C1 segment of cervical spinal cord (tissue), 14 donors: ENCODE results near the gene ERMARD.

Experiments used
- DNase-seq, 14 donors: peaks; one replicate each; lab custom pipeline; 2025; lab: John Stamatoyannopoulos, UW

Gene ERMARD

DNA sequence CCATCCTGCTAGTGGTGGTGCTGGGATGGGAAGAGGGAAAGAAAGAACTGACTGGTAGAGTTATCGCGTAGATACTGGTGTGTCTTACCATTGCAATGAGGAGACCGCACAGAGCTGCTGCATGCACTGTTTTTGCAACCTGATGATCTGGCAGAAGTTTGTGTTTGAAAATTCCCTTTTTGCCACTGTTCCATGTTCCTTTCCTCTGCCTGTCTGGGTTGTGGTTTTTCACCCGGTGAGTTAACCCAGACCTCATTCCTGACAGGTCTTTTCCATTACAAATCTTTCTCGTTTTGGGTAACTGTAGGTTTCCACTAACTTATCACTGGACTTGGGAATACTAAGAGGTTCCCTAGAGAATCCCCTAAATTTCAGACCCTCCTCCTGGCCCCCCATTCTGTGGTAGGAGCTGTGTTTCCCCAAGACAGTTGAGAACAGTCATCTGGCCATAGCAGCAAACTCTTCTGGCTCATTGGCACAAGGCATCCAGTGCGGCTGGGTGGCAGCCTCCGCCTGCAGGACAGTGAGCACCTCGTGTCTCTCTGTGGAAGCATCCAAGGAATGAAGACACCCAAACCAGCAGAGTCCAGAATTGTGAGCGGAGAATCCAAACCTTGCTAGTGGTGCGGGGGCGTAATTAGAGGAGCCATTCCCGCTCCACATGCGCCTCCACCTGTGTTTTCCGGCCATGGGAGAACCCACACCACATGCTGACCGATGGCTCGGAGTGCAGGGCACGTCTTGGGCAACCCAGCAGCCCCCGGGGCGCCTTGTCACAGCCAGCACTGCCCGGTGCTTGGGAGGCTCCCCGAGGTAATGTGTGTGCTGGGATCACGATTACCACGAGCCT is 32.8 kb downstream of the ERMARD start:
- no peak for DNase-seq

DNA sequence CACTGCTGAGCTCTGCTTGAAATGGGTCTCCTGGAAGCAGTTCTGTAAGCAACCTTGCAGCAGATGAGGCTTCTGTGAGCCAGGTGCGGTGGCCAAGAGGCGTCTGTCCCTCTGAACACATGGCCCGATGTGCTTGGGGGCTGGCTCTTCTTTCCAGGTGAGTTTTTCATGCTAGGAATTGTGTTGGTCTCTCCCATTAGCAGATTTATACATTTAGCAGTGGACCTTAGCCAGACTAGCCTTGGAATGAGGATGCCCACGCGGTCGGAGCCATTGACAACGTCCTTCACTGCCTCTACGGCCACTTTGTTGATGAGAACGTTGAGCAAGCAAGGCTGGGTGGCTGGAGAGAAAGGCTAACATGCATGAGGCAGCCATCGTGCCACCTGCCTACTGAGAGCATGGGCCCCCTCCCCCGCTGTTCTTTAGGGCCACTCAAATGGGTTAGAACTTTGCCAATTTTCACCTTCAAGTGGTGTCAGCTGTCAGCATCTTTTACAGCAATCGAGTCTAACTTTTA is 33.5 kb downstream of the ERMARD start:
- no peak for DNase-seq

DNA sequence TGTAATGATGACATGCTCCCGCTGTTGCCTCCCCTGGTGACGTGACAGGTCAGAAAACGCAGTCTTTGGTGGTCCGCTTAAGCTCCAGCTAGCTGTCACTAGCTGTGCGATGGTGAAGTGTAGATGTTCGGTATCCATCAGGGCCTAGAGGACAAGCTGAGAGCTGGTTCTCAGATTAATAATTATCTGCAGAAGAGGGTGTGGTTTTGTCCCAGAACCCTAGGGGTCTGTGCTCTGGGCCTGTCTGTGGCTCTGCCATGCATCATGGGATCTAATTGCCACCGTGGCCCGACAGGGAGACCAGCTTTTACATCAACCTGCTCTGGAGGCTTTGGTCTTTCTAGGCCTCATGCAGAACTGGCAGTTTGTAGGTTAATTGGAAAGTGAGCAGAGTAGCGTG is 34.1 kb downstream of the ERMARD start:
- DNase-seq = no peak

DNA sequence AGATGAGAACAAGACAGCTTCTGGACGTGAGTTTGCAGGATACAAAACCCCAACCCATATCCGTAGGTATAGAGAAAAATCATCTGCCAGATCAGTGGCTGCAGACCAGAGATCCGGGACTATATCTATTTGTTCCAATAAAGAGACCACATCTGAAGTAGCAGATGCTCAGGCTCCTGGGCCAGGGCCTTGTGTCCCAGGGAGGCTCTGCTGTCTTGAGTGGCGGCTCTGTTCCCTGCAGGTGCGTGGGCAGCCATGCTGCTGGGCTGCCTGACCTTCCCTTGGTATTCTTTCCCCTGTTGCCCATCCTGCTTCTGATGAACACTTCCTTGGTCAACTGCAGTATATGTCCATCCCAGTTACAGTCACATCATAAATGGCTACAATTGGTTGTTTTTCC is 34.9 kb downstream of the ERMARD start:
- DNase-seq = no peak

DNA sequence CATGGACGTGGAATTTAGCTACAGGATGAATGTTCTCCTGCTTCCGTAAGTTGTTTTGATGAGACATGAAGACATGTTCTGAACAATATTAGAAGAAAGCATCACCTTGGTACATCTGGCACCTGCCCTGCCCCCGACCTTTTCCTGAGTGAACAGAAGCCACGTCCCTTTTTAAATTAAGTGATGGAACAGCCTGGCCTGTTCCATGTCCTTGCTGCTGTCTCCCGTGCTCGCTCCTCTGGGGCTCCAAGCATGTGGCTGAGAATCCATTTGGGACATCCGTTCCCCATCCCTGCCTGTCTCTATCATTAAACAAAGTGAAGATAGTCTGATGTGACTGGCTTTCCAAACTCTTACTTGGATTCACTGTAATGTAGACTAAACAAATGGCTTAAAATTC is 36.4 kb downstream of the ERMARD start:
- DNase-seq = no peak

DNA sequence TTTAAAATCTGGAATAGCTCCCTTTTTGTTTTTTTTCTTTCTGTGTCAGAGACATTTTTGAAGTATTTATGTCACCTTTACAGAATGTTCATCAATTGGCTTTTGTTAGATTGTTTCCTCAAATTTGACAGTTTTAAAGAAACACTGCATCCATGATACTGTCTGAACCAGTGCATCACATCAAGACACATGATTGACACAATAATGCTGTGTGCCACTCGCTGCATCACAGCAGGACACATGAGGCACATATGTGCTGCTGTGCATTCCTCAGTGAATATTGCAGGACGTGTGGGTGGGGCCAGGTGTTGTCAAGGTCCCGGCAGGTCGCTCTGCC is 37.4 kb downstream of the ERMARD start:
- no peak for DNase-seq

DNA sequence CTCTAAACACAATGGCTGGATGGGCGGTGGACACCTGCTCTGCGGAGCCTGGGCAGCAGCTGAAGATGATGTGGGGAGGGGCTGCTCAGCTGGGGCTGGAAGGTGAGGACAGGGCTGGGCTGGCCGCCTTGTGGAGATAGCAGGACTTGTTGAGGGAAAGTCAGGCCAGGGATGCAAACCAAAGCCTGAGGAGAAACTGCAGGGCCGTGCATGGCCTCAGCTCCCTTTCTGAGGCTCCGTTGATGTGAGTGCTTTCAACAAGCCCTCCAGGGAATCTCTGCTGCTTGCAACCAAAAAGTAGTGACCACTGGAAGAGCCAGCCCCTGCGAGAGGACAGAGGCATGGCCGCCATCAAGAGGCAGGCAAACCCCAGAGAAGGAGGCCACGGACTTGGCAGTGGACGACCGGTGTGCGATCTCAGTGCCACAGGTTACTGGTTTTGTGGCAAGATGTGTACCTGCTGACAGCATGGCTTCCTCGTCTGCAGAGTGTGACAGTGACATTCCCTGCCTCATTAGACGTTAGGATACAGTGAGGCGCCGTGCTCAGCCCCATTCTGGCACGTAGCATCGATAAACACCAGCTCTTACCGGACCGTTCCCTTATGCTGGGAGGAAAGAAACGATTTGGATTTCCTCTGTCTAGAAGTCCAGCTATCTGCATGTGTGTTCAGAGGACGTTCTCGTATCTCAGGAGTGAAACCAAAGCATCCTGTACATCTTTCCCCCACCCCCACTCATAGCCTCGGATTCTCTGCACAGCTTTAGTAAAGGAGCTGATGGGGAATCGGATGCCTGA is 37.9 kb downstream of the ERMARD start:
- DNase-seq = no peak

DNA sequence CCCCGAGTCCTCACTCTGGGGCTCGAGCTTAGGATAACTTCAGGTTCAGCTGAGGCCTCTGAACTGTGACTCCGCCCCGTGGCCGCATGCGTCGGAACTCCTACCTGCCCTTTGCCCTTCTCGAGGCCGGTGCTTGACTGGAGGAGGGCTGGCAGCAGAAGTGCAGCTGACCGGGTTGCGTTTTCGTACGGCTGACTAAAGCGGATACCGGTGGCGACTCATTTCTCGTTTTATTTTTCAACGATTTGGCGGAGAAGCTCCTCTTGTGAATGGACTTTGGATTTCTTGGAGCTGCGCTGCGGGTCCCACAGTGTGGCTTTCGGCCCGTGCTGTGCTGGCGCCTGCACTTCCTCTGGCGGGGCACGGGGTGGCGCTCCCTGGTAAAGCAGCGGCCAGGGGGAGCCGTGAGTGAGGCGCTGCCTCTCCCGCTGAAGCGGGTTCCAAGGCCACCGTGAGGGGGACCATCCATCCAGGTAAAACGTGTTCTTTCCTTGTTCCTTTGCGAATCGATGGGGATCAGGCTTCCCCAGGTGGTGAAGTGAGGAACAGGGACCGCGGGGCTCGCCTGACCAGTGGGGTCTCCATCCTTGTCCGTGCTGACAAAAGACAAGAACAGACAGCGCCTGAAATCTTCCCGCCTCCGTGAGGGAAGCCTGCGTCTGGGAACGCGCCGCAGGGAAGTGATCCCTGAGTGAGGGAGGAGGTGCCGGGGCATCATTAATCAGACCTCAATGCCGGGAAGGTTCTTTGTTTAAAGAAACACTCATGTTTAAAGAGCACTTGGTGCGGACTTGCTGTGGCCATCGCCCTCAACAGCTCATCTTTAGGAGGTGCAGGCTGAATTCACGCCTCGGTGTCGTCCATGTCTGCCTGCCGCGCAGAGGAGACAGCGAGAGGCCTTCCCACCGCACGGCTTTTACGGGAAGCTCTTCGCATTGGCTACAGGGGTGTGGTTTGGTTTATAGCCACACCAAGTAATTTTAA is 38.8 kb downstream of the ERMARD start:
- peak; percentile 14 to 85 (median 62) for DNase-seq

DNA sequence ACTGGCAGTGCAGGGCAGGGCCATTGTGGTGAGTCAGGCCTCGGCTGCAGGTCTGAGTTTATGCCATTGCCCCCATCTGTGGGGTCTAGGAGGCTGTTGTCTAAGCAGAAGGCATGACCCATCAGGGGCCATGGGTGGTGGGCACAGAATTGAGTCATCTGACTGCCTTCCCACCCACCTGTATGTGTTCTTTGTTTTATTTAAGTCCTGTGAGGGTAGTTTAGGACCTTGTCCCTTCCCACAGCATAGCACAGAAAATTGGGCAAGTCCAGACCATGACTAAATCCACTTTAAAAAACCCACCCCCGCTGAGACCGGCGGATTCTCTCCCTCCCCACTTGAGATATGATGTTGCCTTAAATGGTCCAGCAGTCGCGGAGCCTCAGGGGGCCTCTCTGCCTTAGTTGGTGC is 40.3 kb downstream of the ERMARD start:
- DNase-seq = no peak

DNA sequence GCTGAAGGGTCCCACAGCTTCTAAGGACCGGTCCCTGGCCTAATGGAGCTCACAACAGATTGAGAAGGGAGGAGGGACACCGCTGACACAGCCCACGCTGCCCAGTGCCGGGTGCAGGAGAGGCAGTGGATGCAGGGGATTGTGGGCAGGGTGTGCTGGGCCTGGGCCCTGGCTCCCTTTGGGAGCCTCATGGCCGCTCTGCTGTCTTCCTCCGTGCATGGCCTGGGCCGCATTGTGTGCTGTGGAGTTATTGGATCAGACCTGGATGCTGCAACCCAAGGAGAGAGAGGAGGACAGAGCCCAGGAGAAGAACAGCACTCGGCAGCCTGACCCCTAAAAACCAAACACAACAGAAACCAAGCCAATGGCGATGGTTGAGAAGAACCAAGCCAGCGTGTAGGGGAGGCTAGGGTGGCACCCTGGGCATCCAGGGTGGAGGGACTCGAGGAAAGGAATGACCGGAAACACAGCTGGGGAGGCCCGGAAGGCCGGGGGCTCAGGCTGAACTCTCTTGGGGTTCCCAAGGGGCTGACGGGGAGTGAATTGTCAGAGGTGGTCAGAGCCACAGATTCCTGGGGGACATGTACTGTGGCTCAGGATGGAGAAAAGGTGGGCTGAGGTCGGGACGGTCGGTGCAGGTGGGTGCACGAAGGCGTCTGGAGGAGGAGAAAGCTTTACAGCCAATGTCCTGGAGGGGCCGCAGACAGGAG is 41.0 kb downstream of the ERMARD start:
- DNase-seq = no peak

DNA sequence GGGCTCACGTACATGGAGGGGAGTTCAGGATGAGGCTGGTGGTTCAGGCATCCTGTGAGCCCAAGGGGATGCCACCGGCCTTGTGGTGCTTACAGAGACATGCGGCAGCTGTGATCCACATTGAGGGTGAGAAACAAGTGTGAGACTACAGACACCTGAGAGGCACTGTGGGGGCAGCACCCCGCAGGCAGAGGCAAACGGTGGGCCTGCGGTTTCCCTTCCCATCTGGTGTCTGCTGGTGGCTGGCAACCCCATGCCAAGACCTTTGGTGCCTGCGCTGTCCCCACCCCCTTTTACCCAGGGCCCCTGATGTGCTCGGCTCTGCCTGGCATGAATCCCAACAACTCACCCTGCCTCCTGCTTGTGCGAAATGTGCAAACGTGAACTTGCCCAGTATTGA is 42.0 kb downstream of the ERMARD start:
- no peak for DNase-seq

DNA sequence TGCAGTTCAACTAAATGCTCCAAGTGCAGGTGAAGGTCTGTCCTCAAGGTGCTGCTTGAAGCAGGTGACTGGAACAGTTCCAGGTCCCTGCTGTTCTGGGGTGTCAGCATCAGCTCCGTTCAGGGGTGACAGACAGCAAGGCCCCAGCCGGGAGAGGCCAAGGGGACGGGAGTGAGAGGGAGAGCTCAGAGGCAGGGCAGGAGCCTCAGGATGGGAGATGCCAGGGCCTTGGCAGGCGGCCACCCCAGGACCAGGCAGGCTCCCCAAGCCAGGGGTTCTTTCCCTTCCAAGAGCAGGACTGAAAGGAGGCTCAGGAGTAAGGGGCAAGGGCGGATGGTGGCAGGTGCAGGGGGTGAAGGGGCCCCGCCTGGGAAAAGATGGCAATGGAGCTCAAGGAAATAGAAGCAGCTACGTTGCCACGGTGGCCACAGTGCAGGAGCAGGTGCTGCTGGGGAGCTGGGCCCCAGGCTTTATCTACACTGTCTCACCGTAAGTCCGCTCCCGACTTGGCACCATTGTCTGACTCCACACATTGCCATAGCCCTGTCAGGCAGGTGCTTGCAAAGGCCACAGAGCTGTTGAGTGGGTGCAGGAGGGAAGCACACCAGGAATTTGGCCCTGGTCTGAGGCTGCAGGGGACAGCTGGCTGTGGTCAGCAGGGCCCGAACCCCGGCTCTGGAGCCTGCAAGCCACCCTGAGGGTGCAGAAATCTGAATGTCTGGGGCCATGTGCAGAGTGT is 43.1 kb downstream of the ERMARD start:
- DNase-seq = no peak

DNA sequence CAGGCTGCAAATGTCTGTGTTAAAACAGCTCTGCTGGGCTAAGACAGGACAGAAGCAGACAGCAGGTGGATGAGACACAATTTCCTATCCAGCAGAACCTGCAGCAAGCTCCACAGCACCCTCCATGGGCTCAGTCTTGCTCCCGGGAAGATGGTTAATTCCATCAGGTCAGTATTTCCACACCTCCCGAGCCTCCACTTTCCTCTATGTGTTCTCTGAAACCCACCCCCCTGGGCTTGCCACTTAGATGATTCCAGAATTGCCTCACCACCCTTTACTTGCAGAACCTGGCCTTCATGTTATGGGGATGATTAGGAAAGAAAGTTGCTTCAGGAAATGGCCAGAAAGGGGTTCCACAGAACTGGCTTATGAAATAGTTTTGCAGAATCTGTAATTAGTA is 43.8 kb downstream of the ERMARD start:
- DNase-seq = no peak

DNA sequence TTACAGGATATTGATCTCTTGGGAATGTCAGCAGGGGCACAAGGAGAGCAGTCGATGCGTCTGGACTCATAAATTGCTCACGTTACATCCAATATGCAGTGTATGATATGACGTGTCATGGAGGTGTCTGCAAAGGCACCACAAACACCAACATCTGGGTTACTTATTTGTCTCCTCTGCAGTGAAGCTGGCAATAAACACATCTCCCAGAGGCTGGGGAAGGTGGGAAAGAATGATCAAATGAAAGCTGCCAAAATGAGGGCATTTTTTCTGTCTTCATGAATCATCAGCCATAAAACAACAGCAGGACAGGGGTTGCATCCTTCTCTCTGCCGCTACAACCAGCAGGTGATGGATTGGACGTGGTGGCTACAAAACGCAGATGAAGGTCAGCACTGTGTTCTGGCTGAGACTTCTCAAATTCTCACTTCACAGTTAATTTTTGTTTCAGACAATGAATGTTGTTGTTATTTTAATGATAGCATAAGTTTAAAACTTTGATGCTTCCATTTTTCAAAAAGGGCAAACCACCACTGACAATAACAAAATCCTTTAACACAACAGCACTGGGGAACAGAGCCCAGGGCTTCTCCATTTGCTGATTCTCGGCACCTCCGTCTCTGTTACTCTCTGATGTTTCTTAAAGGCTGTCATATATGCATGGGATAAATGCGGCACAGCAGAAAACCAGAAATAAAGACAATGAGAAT is 47.5 kb downstream of the ERMARD start:
- no peak for DNase-seq

DNA sequence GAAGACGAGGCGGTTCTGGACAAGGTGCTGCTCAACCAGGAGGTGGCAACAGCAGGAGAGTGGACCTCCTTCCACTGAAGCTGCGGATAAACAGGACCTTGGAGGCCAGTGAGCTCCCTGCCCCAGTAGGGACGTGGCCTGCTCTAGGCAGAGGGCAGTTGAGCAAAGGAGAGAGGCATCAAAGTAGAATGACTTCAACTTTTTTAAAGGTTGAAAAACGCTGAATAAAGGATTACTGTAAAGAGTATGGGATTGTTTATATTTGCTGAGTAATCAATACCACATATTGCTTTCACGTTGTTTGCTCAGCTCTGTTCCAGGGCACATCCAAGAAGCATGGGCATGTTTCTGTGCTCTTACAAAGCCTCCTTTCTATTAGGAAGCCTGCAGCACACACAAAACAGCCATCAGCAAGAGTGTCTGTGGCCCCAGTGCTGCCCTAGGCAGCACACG is 48.1 kb downstream of the ERMARD start:
- DNase-seq = peak in 5 of 14 donors; percentile 7 to 30 (median 16)

DNA sequence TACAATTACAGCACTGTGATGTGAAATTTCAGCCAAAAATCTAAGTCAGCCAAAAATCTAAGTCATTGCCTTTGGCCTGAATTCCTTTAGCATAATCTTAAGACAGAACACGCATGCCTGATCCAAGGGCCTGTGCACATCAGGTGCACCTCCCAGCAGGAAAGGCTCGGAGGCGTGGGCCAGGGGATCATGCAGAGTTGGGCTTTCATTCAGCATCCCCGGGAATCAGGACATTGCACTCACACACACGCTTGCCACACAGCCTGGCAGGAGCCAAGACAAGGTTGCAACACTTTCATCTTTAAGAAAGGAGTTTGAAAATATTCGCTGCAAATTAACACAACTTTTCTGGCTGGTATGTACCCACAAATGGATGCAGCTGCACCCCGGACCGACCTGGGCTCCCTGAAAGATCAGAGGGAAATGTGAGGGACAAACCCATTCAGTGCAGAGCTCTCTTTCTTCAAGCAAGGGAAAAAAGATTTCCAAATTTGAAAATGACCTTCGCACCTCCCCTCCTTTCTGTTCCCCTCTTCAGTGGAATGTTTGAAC is 48.8 kb downstream of the ERMARD start:
- DNase-seq = no peak

DNA sequence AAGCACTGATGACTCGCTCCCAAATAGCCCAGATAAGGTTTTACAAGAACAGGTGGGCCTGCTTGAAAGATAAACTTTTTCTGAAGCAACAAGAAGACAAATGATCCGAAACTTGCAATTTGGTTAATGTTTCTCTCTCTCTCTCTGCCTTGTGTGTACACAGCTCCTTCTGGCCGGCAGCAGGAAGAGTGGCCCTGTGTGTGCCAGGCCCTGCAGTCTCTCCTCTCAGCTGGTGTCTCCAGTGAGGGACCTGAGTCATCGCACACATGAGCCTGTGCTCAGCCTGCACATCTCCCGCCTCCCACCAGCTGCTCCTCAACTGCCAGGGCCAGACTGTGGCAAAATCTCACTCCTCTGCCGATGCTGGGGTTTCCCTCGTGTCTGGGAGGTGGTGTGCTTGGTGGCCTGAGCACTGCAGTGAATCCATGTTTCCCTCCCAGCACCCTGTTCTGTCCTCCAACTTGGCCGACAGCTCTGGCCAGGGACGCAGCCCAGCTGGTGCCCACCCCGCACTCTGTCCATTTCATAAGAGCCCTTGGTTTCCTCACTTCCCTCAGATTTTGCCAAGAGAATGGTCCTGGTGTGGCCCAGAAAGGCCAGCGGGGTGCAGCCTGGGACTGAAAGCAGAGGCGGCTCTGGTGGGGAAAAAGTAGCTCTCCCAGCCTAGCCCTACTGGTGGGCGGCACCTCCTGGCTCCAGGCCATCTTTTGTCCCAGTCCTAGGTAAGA is 49.4 kb downstream of the ERMARD start:
- DNase-seq = peak in 10 of 14 donors; percentile 4 to 76 (median 26)

DNA sequence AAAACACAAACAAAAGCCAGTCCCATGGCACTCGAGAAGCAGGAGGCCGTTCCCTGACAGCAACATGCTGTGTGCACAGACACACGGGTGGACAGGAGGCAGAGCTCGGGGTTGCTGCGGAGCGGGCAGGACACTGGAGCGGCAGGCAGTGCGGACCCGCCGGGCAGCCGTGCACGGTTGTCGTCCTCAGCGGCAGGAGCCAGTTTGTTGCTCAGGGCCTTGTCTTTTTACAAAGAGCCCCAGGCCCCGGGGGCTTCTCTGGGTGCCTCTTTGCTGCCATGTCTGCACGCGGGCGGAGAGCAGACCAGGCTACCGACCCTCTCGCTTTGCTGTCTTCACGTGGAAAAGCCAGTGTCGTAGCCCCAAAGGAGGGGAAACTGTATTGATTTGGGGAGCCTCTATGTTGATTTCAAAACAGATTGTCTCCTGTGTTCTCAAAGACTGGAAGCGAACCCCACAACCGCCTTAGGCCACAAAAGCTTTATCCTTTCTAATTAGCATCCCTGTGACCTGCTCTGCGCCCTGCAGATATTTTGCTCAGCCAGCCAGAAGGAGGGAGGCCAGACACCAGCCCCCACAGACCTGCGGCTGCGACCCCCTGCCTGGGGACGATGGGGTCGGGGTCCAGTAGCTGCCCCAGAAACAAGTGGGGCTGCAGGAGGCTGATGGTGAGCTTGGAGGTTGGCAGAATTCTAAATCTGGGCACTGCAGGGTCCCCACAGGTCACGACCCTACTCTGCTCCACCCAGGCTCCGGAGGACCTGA is 50.2 kb downstream of the ERMARD start:
- DNase-seq = no peak
